H9 (cell line): ENCODE data around the gene SLC39A8. TPM values are rescaled to one million over a fixed set of nuclear protein-coding genes. Genes with fewer than 3 reads are reported as not detected.
A peak's percentile ranks its signal among the peaks of the same experiment; 100 is the strongest.

Experiments
- DNase-seq: peaks from one replicate; pipeline ENCODE4 v3.0.0-alpha.2; 2017
- H2AFZ ChIP-seq: one replicate; pipeline ENCODE4 v1.6.1; 2013; ENCODE audit warnings: mild to moderate bottlenecking, low read length, control low read depth, moderate library complexity
- H2AK5ac ChIP-seq: 2 replicates; pipeline ENCODE4 v1.6.1; 2013; ENCODE audit warnings: low read length, control low read depth, mixed read lengths; ENCODE audit not compliant: insufficient read length
- H2BK120ac ChIP-seq: one replicate; pipeline ENCODE4 v1.6.1; 2013; ENCODE audit warnings: low read depth, mild to moderate bottlenecking, low read length, control low read depth, inconsistent platforms; ENCODE audit not compliant: poor library complexity, severe bottlenecking
- H2BK12ac ChIP-seq: 2 replicates; pipeline ENCODE4 v1.6.1; 2013; ENCODE audit warnings: low read length, control low read depth, mixed read lengths, low read depth; ENCODE audit not compliant: insufficient read length
- H2BK15ac ChIP-seq: 2 replicates; pipeline ENCODE4 v1.6.1; 2013; ENCODE audit warnings: low read depth, low read length, control low read depth
- H2BK20ac ChIP-seq: one replicate; pipeline ENCODE4 v1.6.1; 2013; ENCODE audit warnings: low read depth, mild to moderate bottlenecking, low read length, control low read depth, inconsistent platforms; ENCODE audit not compliant: poor library complexity, severe bottlenecking
- H2BK5ac ChIP-seq: 2 replicates; pipeline ENCODE4 v1.6.1; 2013; ENCODE audit warnings: low read length, control low read depth, mixed read lengths; ENCODE audit not compliant: insufficient read length
- H3K14ac ChIP-seq: 2 replicates; pipeline ENCODE4 v1.6.1; 2013; ENCODE audit warnings: low read length, control low read depth; ENCODE audit not compliant: insufficient read depth
- H3K18ac ChIP-seq: 2 replicates; pipeline ENCODE4 v1.6.1; 2013; ENCODE audit warnings: low read depth, mild to moderate bottlenecking, mixed read lengths, low read length, control low read depth; ENCODE audit not compliant: insufficient read length
- H3K23ac ChIP-seq: 2 replicates; pipeline ENCODE4 v1.6.1; 2013; ENCODE audit warnings: low read length, control low read depth, mixed read lengths, low read depth; ENCODE audit not compliant: insufficient read length
- H3K23me2 ChIP-seq: 2 replicates; pipeline ENCODE4 v1.6.1; 2013; ENCODE audit warnings: low read depth, mild to moderate bottlenecking, mixed read lengths, low read length, control low read depth; ENCODE audit not compliant: insufficient read length, poor library complexity, severe bottlenecking
- H3K27ac ChIP-seq: 2 replicates; pipeline ENCODE4 v1.5.1; 2013; ENCODE audit warnings: low read length, control low read depth, mixed read lengths, low read depth; ENCODE audit not compliant: insufficient read length
- H3K27me3 ChIP-seq: 2 replicates; pipeline ENCODE4 v1.6.1; 2013; ENCODE audit warnings: low read length, control low read depth, inconsistent platforms; ENCODE audit not compliant: insufficient read depth
- H3K4ac ChIP-seq: 2 replicates; pipeline ENCODE4 v1.6.1; 2013; ENCODE audit warnings: low read depth, mild to moderate bottlenecking, control low read depth, inconsistent platforms, low read length, moderate library complexity
- H3K4me1 ChIP-seq: 2 replicates; pipeline ENCODE4 v1.6.1; 2013; ENCODE audit warnings: low read length, control low read depth, inconsistent platforms; ENCODE audit not compliant: insufficient read depth
- H3K4me2 ChIP-seq: 2 replicates; pipeline ENCODE4 v1.6.1; 2013; ENCODE audit warnings: low read length, control low read depth, mixed read lengths; ENCODE audit not compliant: insufficient read length, insufficient read depth
- H3K56ac ChIP-seq: 2 replicates; pipeline ENCODE4 v1.6.1; 2013; ENCODE audit warnings: low read depth, mild to moderate bottlenecking, mixed read lengths, low read length, control low read depth; ENCODE audit not compliant: insufficient read length
- H3K79me1 ChIP-seq: 2 replicates; pipeline ENCODE4 v1.6.1; 2013; ENCODE audit warnings: low read depth, mild to moderate bottlenecking, moderate library complexity, low read length, control low read depth, inconsistent platforms; ENCODE audit not compliant: insufficient read depth, poor library complexity, severe bottlenecking
- H3K79me2 ChIP-seq: 2 replicates; pipeline ENCODE4 v1.6.1; 2013; ENCODE audit warnings: low read length, control low read depth, inconsistent platforms; ENCODE audit not compliant: insufficient read depth
- H3K9ac ChIP-seq: 2 replicates; pipeline ENCODE4 v1.6.1; 2013; ENCODE audit warnings: low read length, control low read depth, mixed read lengths; ENCODE audit not compliant: insufficient read length; ENCODE audit errors: extremely low read depth
- H3K9me3 ChIP-seq: one replicate; pipeline ENCODE4 v1.6.1; 2013; ENCODE audit warnings: low read depth, low read length, inconsistent platforms; ENCODE audit not compliant: control insufficient read depth
- H3T11ph ChIP-seq: one replicate; pipeline ENCODE4 v1.6.1; 2013; ENCODE audit warnings: mild to moderate bottlenecking, low read length, control low read depth, inconsistent platforms
- H4K20me1 ChIP-seq: one replicate; pipeline ENCODE4 v1.6.1; 2013; ENCODE audit not compliant: control insufficient read depth, insufficient read length, insufficient read depth
- H4K5ac ChIP-seq: 2 replicates; pipeline ENCODE4 v1.6.1; 2013; ENCODE audit warnings: low read depth, mild to moderate bottlenecking, mixed read lengths, low read length, control low read depth; ENCODE audit not compliant: insufficient read length
- H4K8ac ChIP-seq: replicated peaks from 2 replicates; pipeline ENCODE4 v1.6.1; 2013; ENCODE audit warnings: low read length, control low read depth, mixed read lengths, low read depth; ENCODE audit not compliant: insufficient read length
- H4K91ac ChIP-seq: 2 replicates; pipeline ENCODE4 v1.6.1; 2013; ENCODE audit warnings: low read depth, mild to moderate bottlenecking, moderate library complexity, mixed read lengths, low read length, control low read depth; ENCODE audit not compliant: insufficient read length
- H3K27ac Mint-ChIP-seq, 3 experiments: 2 replicates in 2 of 3; 3 replicates in 1 of 3; pipeline ENCODE4 v1.8.0; 2020 to 2021; ENCODE audit warnings: mixed read lengths in 3 of 3, mild to moderate bottlenecking in 1 of 3, moderate library complexity in 1 of 3
- H3K27me3 Mint-ChIP-seq: 2 replicates; pipeline ENCODE4 v1.8.0; 2021; ENCODE audit warnings: low read depth, mild to moderate bottlenecking, moderate library complexity, mixed read lengths
- H3K36me3 Mint-ChIP-seq, 3 experiments: 2 replicates in 2 of 3; 3 replicates in 1 of 3; pipeline ENCODE4 v1.8.0; 2020 to 2021; ENCODE audit warnings: low read depth in 3 of 3, mixed read lengths in 3 of 3; ENCODE audit not compliant: insufficient read depth in 1 of 3
- H3K4me1 Mint-ChIP-seq, 2 experiments: 2 replicates each; pipeline ENCODE4 v1.8.0; 2020; ENCODE audit warnings: mixed read lengths in 2 of 2
- H3K4me3 Mint-ChIP-seq, 2 experiments: 2 replicates in 1 of 2; 3 replicates in 1 of 2; pipeline ENCODE4 v1.8.0; 2020 to 2021; ENCODE audit warnings: mild to moderate bottlenecking in 2 of 2, mixed read lengths in 2 of 2, moderate library complexity in 1 of 2
- H3K9me3 Mint-ChIP-seq, 2 experiments: 2 replicates in 1 of 2; 3 replicates in 1 of 2; pipeline ENCODE4 v1.8.0; 2020; ENCODE audit warnings: mild to moderate bottlenecking in 2 of 2, mixed read lengths in 2 of 2, moderate library complexity in 1 of 2
- CTCF ChIP-seq: fragments of 200-600 bp; sonication (generic); conservative IDR thresholded peaks from 3 replicates; pipeline ENCODE4 v1.8.0; 2021; ENCODE audit warnings: antibody characterized with exemption, mild to moderate bottlenecking
- WGBS: extraction: QIAGEN DNeasy Blood & Tissue Kit; methylation state at CpG from one replicate; pipeline ENCODE4 v1.1.7; 2013; ENCODE audit warnings: missing lambda C conversion rate, low lambda C conversion rate, mixed read lengths; ENCODE audit not compliant: insufficient read length; ENCODE audit errors: extremely low coverage; 5-methylcytosine and 5-hydroxymethylcytosine counted together
- total RNA-seq: library from RNA; stranded (reverse); gene quantifications from 2 replicates; pipeline ENCODE4 v1.2.1, GENCODE V29; 2021

Gene SLC39A8
- total RNA-seq, 1 experiment from 2014 or later, result 11.0 TPM

- H3K27me3 ChIP-seq, result peaks cover 2% of the 10 kb centered on the region; the same call in 1 of the 2 replicates
- peaks cover 12% of the 10 kb centered on the region; the same call in 1 of the 2 replicates for H3K4me1 ChIP-seq
- H4K91ac ChIP-seq, result no peak overlapping the region
- no peak overlapping the region for H3T11ph ChIP-seq
- Mint-ChIP-seq H3K4me3 (peak overlapping the region; percentile 74 to 83), H3K9me3 (no peaks in the 10 kb centered on the region), H3K27ac (no peak overlapping the region), H3K36me3 (no peaks in the 10 kb centered on the region), H3K27me3 (peaks cover 27% of the 10 kb centered on the region), H3K4me1 (peaks cover 35 to 46% of the 10 kb centered on the region in 2 experiments)
- no peak overlapping the region for H3K14ac ChIP-seq
- no peak for TF ChIP-seq CTCF
- peak overlapping the region; percentile 83 for H3K4me2 ChIP-seq
- H4K5ac ChIP-seq, result no peak overlapping the region
- H3K79me1 ChIP-seq, result no peaks in the 10 kb centered on the region
- H2BK12ac ChIP-seq, result no peak overlapping the region
- no peaks in the 10 kb centered on the region for H4K20me1 ChIP-seq
- no CpG with 5 or more reads among the region's 21 CpGs for WGBS
- no peak overlapping the region for H2AK5ac ChIP-seq
- H3K9ac ChIP-seq, result peak overlapping the region; percentile 9
- no peak overlapping the region for H2BK120ac ChIP-seq
- DNase-seq, result no peak
- no peak overlapping the region for H3K23ac ChIP-seq
- H3K79me2 ChIP-seq, result peaks cover 1% of the 10 kb centered on the region; the same call in 1 of the 2 replicates
- no peak overlapping the region for H2AFZ ChIP-seq
- H2BK15ac ChIP-seq, result no peak overlapping the region
- H3K9me3 ChIP-seq, result no peaks in the 10 kb centered on the region
- no peak overlapping the region for H4K8ac ChIP-seq
- H2BK5ac ChIP-seq, result no peak overlapping the region
- no peak overlapping the region for H3K4ac ChIP-seq
- no peak overlapping the region for H3K27ac ChIP-seq
- peaks cover 17% of the 10 kb centered on the region for H3K23me2 ChIP-seq
- H3K18ac ChIP-seq, result no peak overlapping the region
- no peak overlapping the region for H3K56ac ChIP-seq
- H2BK20ac ChIP-seq, result no peak overlapping the region
Observed at GRCh38 chr4:102343964-102344519, 1.2 kb downstream of the SLC39A8 start.
